HG02798 (cell line): ENCODE measurements around the gene ZNF577.
"Not testable (repeated sequence)": the region's sequence is repeated elsewhere in the genome, so short reads cannot be mapped to it uniquely, and the experiment has no call there.

ENCODE experiments used
- ATAC-seq: cut with Tn5 transposase; IDR thresholded peaks from one replicate; pipeline ENCODE4 v1.9.1; 2021; ENCODE audit warnings: mild to moderate bottlenecking; ENCODE audit not compliant: unreplicated experiment, poor library complexity

The ZNF577 gene

DNA sequence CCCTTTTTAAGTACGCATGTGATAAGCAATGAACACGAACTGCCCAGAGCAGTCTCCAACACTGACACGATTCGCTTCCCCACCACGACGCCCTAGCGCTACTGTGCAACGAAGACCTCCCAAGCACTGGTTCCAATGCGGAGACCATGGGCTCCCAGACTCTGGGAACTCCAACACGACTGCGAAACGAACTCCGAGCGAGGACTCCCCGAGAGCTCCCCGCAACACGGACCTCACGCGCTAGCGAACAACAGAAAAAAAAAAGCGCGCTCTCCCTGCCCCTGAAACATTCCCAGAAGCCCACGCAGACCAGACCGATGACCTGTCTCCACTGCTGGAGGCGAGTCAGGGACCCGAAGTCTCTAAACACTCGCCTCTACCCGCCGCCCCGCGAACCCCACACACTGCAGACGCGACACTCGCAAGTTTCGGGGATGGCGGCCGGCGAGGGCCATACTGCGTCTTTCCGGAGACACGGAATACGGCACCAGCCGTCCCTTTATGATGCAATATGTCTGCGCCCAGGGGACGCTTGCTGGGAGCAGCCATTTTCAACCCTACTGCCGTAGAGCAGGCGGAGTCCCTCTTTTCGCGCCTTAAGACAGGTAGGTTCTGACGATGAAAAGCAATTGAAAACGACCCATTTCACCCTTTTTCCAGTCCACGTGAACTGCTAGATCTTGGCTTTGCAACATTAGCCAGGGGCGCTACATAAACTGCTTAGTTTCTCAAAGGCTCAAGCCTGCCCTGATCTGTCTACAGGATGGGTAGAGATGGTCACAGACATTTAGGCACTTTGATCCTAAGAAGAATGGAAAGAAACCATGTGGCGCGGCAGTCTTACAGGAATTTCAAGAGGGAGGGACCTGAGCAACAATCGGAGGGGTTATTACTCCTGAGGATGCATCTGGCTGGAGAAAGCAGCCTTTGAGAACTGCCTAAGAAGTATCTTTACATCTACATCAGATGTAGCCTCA lies at the start of gene ZNF577:
Gene ZNF577, minus strand, starts transcription at position 430 of the 977 bp plus-strand sequence. CDS start 7,569 bp downstream, outside the sequence.
- ATAC-seq, result peak; percentile 68

- no peak for ATAC-seq
Observed at GRCh38 chr19:51931921-51932320, 44.2 kb upstream of the ZNF577 start.

GRCh38 chr19:51927859-51928258 lies 40.1 kb upstream of the ZNF577 start:
- ATAC-seq, result no peak

DNA sequence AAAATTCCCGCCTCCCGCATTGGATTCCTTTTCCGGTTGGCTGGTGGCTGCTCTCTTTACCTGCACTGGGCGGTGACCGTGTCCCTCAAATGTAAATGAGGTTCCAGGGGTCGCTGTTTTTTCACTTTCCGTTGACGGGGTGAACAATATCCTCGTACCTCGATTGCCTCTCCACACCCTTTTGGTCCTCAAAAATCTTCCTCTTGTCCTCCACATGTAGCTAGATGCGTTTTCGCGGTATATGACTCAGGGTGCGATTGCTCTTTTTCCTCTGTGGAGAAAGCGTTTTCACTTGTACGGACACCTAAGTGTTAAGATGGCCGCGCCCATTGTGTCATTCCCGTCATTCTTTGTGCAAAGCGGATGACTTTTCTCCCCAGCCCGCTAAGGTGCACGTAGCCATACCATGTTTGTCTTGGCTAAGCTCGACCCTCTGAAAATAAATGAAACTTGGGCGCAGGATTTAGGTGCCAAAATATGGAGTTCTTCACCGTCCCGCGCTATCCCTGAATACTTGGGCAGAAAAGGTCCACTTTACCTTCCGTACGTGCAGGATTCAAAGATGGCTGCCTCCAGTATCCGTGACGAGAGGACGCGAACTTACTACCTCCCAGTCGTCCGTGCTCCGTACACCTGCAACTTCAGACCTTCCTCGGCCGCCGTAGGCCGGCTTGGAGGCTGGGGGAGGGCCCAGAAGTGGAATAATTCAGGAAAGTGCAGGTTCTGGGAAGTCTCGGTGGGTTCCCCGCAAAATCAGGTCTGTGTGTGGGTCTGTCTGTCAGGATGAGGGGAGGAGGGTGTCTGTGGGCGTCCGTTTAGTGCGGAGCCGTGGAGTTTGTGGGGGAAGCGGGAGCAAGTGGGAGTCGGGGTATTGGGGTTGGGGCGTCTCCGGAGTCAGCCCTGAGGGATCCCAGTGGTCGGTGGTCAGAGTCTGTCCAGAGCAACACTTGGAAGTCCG lies 39.3 kb upstream of the ZNF577 start, which contains the start of gene ZNF613:
Gene ZNF613, plus strand, starts transcription at position 689 of the 958 bp plus-strand sequence. CDS start 8,749 bp downstream, outside the sequence.
- ATAC-seq, result peak; percentile 89

DNA sequence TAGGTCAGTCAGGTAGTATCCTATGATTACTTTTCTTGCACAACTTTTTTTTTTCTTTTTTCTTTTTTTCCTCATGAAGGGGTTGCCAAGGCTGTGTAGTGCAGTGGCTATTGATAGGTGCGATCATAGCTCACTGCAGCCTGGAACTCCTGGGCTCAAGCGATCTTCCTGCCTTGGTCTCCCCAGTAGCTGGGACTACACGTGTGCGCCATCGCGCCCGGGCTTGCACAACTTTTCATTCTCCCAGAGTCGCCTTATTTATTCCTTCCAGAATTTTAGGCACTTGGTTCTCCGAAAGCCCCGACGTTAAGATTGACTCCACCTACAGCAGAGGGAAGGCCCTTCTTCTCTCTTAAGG lies 38.7 kb upstream of the ZNF577 start:
- ATAC-seq, result no peak

- no peak for ATAC-seq
Observed at GRCh38 chr19:51921949-51922348, 34.2 kb upstream of the ZNF577 start.

DNA sequence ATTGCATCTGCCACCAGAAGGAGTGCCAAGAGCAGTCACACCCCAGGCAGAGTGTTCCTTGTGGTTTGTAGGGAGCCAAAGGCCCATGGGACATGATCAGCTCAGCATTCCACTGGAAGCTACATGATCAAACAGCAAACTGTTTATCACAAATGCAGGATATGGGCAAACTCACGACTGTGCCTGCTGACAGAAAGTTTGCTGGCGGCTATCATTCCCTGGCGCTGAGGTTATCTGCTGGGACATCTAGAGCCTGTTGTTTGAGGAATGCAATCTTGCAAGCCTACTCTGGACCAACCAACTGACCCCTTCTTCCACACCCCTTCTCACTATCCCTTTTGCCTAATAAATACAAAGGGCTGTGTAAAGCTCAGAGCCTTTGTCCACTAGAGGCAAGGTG lies 31.9 kb upstream of the ZNF577 start:
- no peak for ATAC-seq

DNA sequence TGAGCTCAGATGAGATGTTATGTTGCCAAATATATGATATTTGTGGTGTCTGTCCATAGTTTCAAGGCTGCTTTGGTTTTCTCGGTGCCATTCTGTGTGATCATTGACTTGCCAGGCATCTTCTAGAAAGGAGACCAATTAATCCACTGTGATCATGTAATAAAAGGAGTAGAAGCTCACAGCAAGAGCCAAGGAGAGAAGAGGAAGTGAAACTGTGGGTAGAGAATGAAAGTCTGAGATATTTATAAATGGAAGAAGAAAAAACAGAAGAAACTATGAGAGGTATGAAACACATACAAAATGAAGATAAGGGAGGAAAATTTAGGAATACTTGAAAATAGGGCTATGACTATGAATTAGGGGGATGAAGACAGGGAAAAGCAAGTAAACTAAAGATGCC lies 28.4 kb upstream of the ZNF577 start:
- no peak for ATAC-seq

GRCh38 chr19:51915324-51915867 lies 27.6 kb upstream of the ZNF577 start:
- no peak for ATAC-seq

- ATAC-seq, result not testable (repeated sequence)
Observed at GRCh38 chr19:51907981-51908380, 20.2 kb upstream of the ZNF577 start.

- ATAC-seq, result not testable (repeated sequence)
Observed at GRCh38 chr19:51906108-51906507, 18.4 kb upstream of the ZNF577 start.

DNA sequence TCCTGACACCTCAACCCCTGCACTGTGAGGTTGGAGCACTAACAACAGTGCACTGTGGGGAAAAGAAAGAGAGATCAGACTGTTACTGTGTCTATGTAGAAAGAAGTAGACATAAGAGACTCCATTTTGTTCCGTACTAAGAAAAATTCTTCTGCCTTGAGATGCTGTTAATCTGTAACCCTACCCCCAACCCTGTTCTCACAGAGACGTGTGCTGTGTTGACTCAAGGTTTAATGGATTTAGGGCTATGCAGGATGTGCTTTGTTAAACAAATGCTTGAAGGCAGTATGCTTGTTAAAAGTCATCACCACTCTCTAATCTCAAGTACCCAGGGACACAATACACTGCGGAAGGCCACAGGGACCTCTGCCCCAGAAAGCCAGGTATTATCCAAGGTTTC lies 17.9 kb upstream of the ZNF577 start:
- ATAC-seq, result not testable (repeated sequence)

- no peak for ATAC-seq
Observed at GRCh38 chr19:51905206-51905605, 17.5 kb upstream of the ZNF577 start.

GRCh38 chr19:51904331-51905165 lies 16.8 kb upstream of the ZNF577 start, which contains the start of gene ZNF649:
ZNF649 (minus strand) TSS chr19:51905017; CDS start chr19:51900107, 4,910 bp downstream.
- ATAC-seq, result peak; percentile 90

- no peak for ATAC-seq
Observed at GRCh38 chr19:51903192-51903591, 15.4 kb upstream of the ZNF577 start.

DNA sequence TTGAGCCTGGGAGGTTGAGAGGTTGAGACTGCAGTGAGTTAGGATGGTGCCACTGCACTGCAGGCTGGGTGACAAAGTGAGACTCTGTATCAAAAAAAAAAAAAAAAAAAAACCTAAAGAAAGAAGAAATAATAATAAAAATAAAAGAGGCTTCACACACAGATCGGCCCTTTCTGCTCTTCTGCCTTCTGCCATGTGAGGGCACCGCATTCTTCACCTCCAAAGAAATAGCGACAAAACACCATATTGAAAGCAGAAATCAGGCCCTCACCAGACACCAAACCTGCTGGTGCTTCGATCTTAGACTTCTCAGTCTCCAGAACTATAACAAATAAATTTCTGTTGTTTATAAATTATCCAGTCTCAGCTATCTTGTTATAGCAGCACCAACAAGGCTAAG lies 14.1 kb upstream of the ZNF577 start:
- ATAC-seq, result no peak

- ATAC-seq, result no peak
Observed at GRCh38 chr19:51891193-51891747, 3.5 kb upstream of the ZNF577 start.

DNA sequence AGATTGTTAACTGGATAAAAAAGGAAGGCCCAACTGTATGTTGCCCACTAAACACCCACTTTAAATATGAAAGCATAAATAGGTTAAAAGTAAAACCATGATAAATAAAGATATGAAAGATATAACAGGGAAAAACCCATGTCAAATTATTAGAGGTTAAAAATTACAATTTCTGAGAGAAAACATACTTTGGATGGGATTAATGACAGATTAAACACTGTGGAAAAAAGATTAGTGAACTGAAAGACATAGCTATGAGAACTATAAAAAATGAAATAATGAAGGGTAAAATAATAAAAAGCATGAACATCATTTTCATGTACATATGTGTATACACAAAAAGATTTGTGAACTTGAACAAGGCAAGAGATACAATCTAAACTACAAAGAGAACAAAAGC lies 2.2 kb upstream of the ZNF577 start:
- ATAC-seq, result no peak

DNA sequence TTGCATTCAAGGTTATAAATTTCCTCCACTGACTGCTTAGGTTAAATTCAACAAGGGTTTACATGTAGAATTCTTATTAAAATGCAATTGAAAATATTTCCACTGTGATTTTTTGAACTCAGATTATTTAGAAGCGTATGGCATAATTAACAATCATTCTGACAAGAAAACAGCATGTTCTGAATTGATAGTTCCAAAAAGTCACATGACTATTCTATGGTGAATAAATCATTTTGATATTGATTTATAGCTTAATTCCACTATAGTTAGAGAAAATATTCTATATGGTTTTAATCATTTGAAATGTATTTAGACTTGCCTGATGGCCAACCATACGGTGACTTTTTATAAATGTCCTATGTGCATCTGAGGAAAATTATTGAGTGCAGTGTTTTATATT lies 3.0 kb downstream of the ZNF577 start:
- ATAC-seq, result no peak
